Activated CD4-positive, alpha-beta memory T cell treated with anti-CD3 and anti-CD28 coated beads for 36 hours (primary cell): ENCODE measurements around the gene NUP58. TPM values are rescaled to one million over a fixed set of nuclear protein-coding genes. Genes with fewer than 3 reads are reported as not detected.

Source experiments
- CTCF ChIA-PET: fragments of 350-600 bp; sonication (Branson Sonifier 250); formaldehyde crosslinking; loops from one replicate; lab custom pipeline; 2021; ENCODE audit warnings: antibody characterized with exemption, inconsistent platforms; lab: Charles Lee
- POLR2A ChIA-PET: fragments of 350-600 bp; sonication (Branson Sonifier 250); formaldehyde crosslinking; loops from one replicate; lab custom pipeline; 2021; ENCODE audit warnings: antibody characterized with exemption; lab: Charles Lee
- DNase-seq: peaks from one replicate; pipeline ENCODE4 v3.0.0-alpha.2; 2020
- H3K27ac Mint-ChIP-seq: one replicate; pipeline ENCODE4 v1.8.0; 2021; ENCODE audit warnings: mixed read lengths
- H3K27me3 Mint-ChIP-seq: one replicate; pipeline ENCODE4 v1.8.0; 2021; ENCODE audit warnings: mixed read lengths
- H3K36me3 Mint-ChIP-seq: one replicate; pipeline ENCODE4 v1.8.0; 2021; ENCODE audit warnings: mixed read lengths
- H3K4me1 Mint-ChIP-seq: one replicate; pipeline ENCODE4 v1.8.0; 2021; ENCODE audit warnings: low read depth, mixed read lengths
- H3K4me3 Mint-ChIP-seq: one replicate; pipeline ENCODE4 v1.8.0; 2021; ENCODE audit warnings: mild to moderate bottlenecking, mixed read lengths
- H3K9me3 Mint-ChIP-seq: one replicate; pipeline ENCODE4 v1.8.0; 2021; ENCODE audit warnings: mixed read lengths
- intact Hi-C: fragments of 100-400 bp; cut with micrococcal nuclease; formaldehyde crosslinking; loops from one replicate; pipeline ENCODE4 v1.15.1; 2023
- total RNA-seq, 2 experiments: library from RNA; stranded (reverse); gene quantifications; one replicate each; pipeline ENCODE4 v1.2.3, GENCODE V29; 2021

The NUP58 gene
- total RNA-seq, 2 experiments from 2014 or later = 99.4 to 101 TPM

- H3K27me3 Mint-ChIP-seq = peaks cover 33% of the 10 kb centered on the region
- no peak for DNase-seq
- no peak overlapping the region for H3K4me3 Mint-ChIP-seq
- no peak overlapping the region for H3K27ac Mint-ChIP-seq
- ChIA-PET CTCF (no interaction called here), POLR2A (no interaction called here)
- H3K9me3 Mint-ChIP-seq = no peaks in the 10 kb centered on the region
- no peaks in the 10 kb centered on the region for H3K36me3 Mint-ChIP-seq
- intact Hi-C loops = no loop called here
- H3K4me1 Mint-ChIP-seq = peaks cover 4% of the 10 kb centered on the region
Observed at GRCh38 chr13:25378528-25378927, 77.1 kb downstream of the NUP58 start.

GRCh38 chr13:25379011-25379410 is 77.6 kb downstream of the NUP58 start:
- Mint-ChIP-seq H3K27ac (no peak overlapping the region), H3K4me1 (peaks cover 4% of the 10 kb centered on the region), H3K4me3 (no peak overlapping the region), H3K9me3 (no peaks in the 10 kb centered on the region), H3K27me3 (peaks cover 30% of the 10 kb centered on the region), H3K36me3 (no peaks in the 10 kb centered on the region)
- CTCF ChIA-PET = no interaction called here
- no peak for DNase-seq
- intact Hi-C loops = no loop called here
- POLR2A ChIA-PET = no interaction called here

- Mint-ChIP-seq H3K4me3 (no peak overlapping the region), H3K9me3 (no peaks in the 10 kb centered on the region), H3K27ac (no peak overlapping the region), H3K27me3 (peaks cover 24% of the 10 kb centered on the region), H3K4me1 (peaks cover 2% of the 10 kb centered on the region), H3K36me3 (no peaks in the 10 kb centered on the region)
- DNase-seq = no peak
- intact Hi-C loops = no loop called here
- ChIA-PET POLR2A (interaction anchor here (0.6 kb wide), 1 partner anchor 487 kb away, joined by 3 read pairs; no protein-coding TSS in a partner anchor), CTCF (no interaction called here)
Observed at GRCh38 chr13:25380082-25380481, 78.7 kb downstream of the NUP58 start.

GRCh38 chr13:25380741-25381324 is 79.4 kb downstream of the NUP58 start:
- H3K4me1 Mint-ChIP-seq = no peaks in the 10 kb centered on the region
- no peak overlapping the region for H3K4me3 Mint-ChIP-seq
- ChIA-PET POLR2A (no interaction called here), CTCF (no interaction called here)
- H3K27me3 Mint-ChIP-seq = peaks cover 21% of the 10 kb centered on the region
- no peaks in the 10 kb centered on the region for H3K9me3 Mint-ChIP-seq
- no peaks in the 10 kb centered on the region for H3K36me3 Mint-ChIP-seq
- intact Hi-C loops = no loop called here
- H3K27ac Mint-ChIP-seq = no peak overlapping the region
- DNase-seq = no peak

GRCh38 chr13:25384758-25385410 is 83.5 kb downstream of the NUP58 start:
- Mint-ChIP-seq H3K27me3 (peaks cover 29% of the 10 kb centered on the region), H3K9me3 (no peaks in the 10 kb centered on the region), H3K4me1 (no peaks in the 10 kb centered on the region), H3K27ac (no peak overlapping the region), H3K36me3 (no peaks in the 10 kb centered on the region), H3K4me3 (no peak overlapping the region)
- intact Hi-C loops = no loop called here
- CTCF ChIA-PET = interaction anchor here (2.8 kb wide), 1 partner anchor 9 kb away, joined by 13 read pairs; no protein-coding TSS in a partner anchor
- POLR2A ChIA-PET = no interaction called here
- no peak for DNase-seq

GRCh38 chr13:25391932-25392331 is 90.5 kb downstream of the NUP58 start:
- no peaks in the 10 kb centered on the region for H3K36me3 Mint-ChIP-seq
- no peak overlapping the region for H3K4me3 Mint-ChIP-seq
- CTCF ChIA-PET = interaction anchor here (2.5 kb wide), 1 partner anchor 17 kb away, joined by 13 read pairs; no protein-coding TSS in a partner anchor

More at GRCh38 chr13:25391932-25392331, 90.5 kb downstream of the NUP58 start:
- H3K27ac Mint-ChIP-seq = no peak overlapping the region
- POLR2A ChIA-PET = no interaction called here
- DNase-seq = no peak
- no peaks in the 10 kb centered on the region for H3K4me1 Mint-ChIP-seq
- H3K9me3 Mint-ChIP-seq = no peaks in the 10 kb centered on the region
- peaks cover 21% of the 10 kb centered on the region for H3K27me3 Mint-ChIP-seq
- intact Hi-C loops = no loop called here

Other genes with a start within 250 kb of the NUP58 start
- gene PABPC3, start 205.5 kb upstream of the NUP58 start, total RNA-seq = 1 to 10 TPM in 1 of 2 experiments, under 1 TPM in 1; 0.81 to 1.3 TPM
- not detected for gene AMER2, start 129.3 kb upstream of the NUP58 start, total RNA-seq
- gene MTMR6, start 14.1 kb upstream of the NUP58 start, total RNA-seq = 10 to 100 TPM; 12.2 to 12.5 TPM
- gene ATP8A2, start 70.3 kb downstream of the NUP58 start, total RNA-seq = under 1 TPM; 0.22 to 0.29 TPM